H54 (cell line): ENCODE results near the gene MCCC1.
"Not testable (repeated sequence)": the region's sequence is repeated elsewhere in the genome, so short reads cannot be mapped to it uniquely, and the experiment has no call there.

ENCODE experiments used
- DNase-seq: peaks from one replicate; pipeline ENCODE4 v3.0.0; 2011; ENCODE audit warnings: low spot score, mixed read lengths; ENCODE audit not compliant: insufficient read length
- FAIRE-seq: peaks from 3 replicates; lab custom pipeline; 2011; peaks lifted over from hg19 to GRCh38; lab: Jason Lieb, UNC
- POLR2A ChIP-seq: IDR thresholded peaks from 2 replicates; pipeline ENCODE4 v1.6.1; 2011; ENCODE audit warnings: low read depth, mild to moderate bottlenecking, low read length

Gene MCCC1

GRCh38 chr3:183085634-183086390 is 13.5 kb downstream of the MCCC1 start:
- DNase-seq (no peak), FAIRE-seq (peak; percentile 52)
- TF ChIP-seq POLR2A: no peak

GRCh38 chr3:183082355-183082915 is 16.9 kb downstream of the MCCC1 start:
- no peak for FAIRE-seq
- no peak for DNase-seq
- no peak for TF ChIP-seq POLR2A

- FAIRE-seq (peak; percentile 36), DNase-seq (no peak)
- TF ChIP-seq POLR2A: no peak
Observed at GRCh38 chr3:183081459-183082183, 17.7 kb downstream of the MCCC1 start.

GRCh38 chr3:183080628-183081027 is 18.7 kb downstream of the MCCC1 start:
- TF ChIP-seq POLR2A: no peak
- DNase-seq (no peak), FAIRE-seq (no peak)

DNA sequence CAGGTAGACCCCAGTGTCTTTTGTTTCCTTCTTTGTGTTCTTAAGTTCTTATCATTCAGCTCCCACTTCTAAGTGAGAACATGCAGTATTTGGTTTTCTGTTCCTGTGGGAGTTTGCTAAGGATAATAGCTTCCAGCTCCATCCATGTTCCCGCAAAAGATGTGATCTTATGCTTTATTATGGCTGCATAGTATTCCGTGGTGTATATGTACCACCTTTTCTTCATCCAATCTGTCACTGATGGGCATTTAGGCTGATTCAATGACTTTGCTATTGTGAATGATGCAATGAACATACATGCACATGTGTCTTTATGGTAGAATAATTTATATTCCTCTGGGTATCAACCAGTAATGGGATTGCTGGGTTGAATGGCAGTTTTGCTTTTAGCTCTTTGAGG is 24.4 kb downstream of the MCCC1 start:
- no peak for TF ChIP-seq POLR2A
- no peak for DNase-seq
- FAIRE-seq: peak; percentile 85

DNA sequence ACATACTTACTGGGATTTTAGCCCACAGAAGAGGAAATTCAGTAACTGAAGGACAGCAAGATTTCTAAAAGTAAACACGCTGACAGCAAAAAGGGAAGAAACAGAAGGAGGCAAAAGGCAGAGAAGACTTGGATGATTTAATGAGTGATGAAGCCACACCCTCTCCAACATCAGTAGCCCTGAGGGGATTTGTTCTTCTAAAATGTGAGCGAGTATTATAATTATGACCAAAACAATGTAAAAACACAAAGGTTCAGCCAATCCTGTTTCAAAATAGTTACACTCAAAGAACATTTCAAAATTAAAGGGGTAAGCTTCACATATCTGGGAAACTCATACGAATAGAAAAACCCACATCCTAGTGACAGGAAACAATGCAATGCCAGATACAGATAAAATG is 25.0 kb downstream of the MCCC1 start:
- no peak for TF ChIP-seq POLR2A
- DNase-seq (no peak), FAIRE-seq (no peak)

DNA sequence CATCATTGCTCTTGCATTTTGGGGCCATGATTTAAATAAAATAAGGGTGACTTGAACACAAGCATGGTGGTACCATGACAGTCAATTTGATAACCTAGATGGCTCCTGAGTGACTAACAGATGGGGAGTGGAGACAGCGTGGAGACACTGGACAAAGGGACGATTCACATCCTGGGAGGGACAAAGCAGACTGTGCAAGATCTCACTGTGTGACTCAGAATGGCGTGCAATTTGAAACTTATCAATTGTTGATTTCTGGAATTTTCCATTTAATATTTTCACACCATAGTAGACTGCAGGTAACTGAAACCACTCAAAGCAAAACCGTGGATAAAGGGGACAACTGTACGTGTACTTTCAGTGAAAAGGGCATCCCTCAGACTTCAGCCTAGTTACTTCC is 25.5 kb downstream of the MCCC1 start:
- TF ChIP-seq POLR2A: no peak
- DNase-seq (no peak), FAIRE-seq (peak; percentile 95)

GRCh38 chr3:183070892-183071291 is 28.4 kb downstream of the MCCC1 start:
- no peak for DNase-seq
- no peak for FAIRE-seq
- no peak for TF ChIP-seq POLR2A

DNA sequence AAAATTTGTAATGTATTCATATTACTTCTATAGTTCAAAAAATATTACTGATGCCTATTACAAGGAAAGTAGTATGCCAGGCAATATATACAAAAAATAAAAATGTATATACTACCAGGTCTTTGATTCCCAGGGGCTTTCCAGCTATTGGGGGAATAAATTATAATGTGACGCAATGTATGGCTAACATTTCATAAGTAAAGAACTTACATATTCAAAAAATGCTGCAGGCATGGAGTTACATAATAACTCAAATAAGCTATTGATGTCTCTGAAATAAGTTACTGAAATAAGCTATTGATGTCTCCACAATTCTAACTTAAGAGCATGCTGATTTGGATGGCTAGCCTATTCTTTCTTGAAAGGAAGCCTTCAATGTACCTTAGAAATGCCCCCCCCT is 30.2 kb downstream of the MCCC1 start:
- no peak for DNase-seq
- TF ChIP-seq POLR2A: no peak
- no peak for FAIRE-seq

DNA sequence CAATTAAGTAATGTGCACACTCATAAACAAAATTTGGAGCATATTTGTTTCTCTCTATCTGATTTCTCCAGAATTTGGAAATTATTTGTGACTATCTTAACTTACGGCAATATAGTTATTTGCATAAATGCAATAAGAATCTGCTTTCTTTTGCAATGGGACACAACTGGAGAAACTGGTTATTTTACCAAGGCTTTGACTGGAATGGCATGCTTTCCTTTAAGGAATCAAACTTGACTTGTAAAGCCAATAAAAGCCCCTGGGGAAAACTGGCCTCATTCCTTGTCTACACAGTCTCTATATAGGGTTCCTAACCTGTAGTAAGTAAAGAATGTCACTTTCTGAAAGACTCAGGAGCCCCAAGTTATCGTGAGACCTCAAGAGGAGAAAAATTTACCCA is 32.4 kb downstream of the MCCC1 start:
- FAIRE-seq, DNase-seq: not testable (repeated sequence)

DNA sequence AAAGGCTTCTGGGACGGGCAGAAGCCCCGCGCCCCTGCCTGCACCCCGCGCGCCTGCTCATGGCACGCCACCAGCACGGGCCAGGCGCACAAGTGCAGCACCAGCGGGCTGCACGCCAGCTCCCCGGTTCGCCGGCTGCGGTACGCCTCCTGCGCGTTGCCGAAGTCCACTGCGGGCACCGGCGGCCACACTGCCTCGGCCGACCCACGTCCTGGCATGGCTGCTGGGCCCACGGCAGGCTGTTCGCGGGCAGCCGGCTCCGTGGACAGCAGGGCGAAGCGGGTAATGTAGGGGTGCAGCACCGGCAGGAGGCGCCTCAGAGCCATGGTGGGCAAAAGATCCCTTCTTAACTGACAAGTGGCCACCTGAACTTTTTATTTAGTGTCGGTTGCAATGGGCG is 34.8 kb downstream of the MCCC1 start:
- DNase-seq (no peak), FAIRE-seq (no peak)
- TF ChIP-seq POLR2A: no peak

DNA sequence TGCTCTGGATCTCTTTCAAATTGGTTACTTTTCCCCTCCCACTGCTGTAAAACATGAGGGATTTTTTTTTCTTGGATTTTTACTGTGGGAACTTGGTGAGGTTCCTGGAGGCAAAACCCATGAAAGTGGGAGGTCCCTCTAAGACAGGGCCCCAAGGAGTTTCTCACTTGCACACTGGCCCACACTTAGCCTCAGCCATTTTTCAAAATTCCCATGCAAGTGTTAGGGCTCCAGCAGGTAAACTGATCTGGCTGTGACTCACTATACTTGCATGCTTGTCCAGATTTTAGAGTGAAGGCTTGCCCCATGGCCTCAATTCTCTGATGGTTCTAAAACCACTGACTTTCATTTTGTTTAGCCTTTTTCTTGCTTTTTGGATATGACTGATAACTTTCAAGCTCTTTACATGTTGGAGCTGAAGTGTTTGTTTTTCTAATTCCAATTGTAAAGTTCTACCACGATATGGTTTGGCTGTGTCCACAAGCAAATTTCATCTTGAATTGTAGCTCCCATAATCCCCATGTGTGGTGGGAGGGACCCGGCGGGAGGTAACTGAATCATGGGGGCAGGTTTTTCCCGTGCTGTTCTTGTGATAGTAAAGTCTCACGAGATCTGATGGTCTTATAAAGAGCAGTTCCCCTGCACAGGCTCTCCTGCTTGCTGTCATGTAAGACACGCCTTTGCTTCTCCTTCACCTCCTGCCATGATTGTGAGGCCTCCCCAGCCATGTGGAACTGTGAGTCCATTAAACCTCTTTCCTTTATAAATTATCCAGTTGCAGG is 37.7 kb downstream of the MCCC1 start:
- DNase-seq (no peak), FAIRE-seq (peak; percentile 20)
- TF ChIP-seq POLR2A: no peak

DNA sequence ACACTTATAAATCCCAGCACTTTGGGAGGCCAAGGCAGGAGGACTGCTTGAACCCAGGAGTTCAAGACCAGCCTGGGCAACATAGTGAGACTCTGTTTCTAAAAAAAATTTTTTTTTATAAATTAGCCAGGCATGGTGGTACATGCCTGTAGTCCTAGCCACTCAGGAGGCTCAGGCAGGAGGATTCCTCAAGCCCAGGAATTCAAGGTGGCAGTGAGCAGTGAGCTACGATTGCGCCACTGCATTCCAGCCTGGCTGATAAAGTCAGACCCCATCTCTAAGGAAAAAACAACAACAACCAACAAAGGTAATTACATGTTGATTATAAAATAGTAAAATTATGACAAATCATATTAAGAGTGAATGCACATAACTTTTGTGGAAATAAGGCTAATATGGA is 40.9 kb downstream of the MCCC1 start:
- TF ChIP-seq POLR2A: no peak
- no peak for DNase-seq
- FAIRE-seq: no peak

- DNase-seq: no peak
- TF ChIP-seq POLR2A: no peak
- no peak for FAIRE-seq
Observed at GRCh38 chr3:183050706-183051105, 48.6 kb downstream of the MCCC1 start.
